Memory B cell (primary cell): ENCODE measurements around the gene RPS29.

Source experiments
- ATAC-seq: fragments of 150-1000 bp; cut with Tn5 transposase; 2 replicates; pipeline ENCODE4 v1.10.0; 2021; ENCODE audit warnings: low read depth, mild to moderate bottlenecking, moderate library complexity
- DNase-seq, 2 donors: peaks; one replicate each; pipeline ENCODE4 v3.0.0; 2022; ENCODE audit warnings: low spot score in 2 of 2
- H3K27ac Mint-ChIP-seq: one replicate; pipeline ENCODE4 v1.8.0; 2022; ENCODE audit warnings: mild to moderate bottlenecking, moderate library complexity, mixed read lengths
- H3K27me3 Mint-ChIP-seq: one replicate; pipeline ENCODE4 v1.8.0; 2022; ENCODE audit warnings: mixed read lengths
- H3K36me3 Mint-ChIP-seq: one replicate; pipeline ENCODE4 v1.8.0; 2022; ENCODE audit warnings: mild to moderate bottlenecking, mixed read lengths
- H3K4me1 Mint-ChIP-seq: one replicate; pipeline ENCODE4 v1.8.0; 2022; ENCODE audit warnings: mixed read lengths
- H3K4me3 Mint-ChIP-seq: one replicate; pipeline ENCODE4 v1.8.0; 2022; ENCODE audit warnings: mild to moderate bottlenecking, moderate library complexity, mixed read lengths
- H3K9me3 Mint-ChIP-seq: one replicate; pipeline ENCODE4 v1.8.0; 2022; ENCODE audit warnings: mixed read lengths

The RPS29 gene

GRCh38 chr14:49550286-49551184, 35.6 kb downstream of the RPS29 start:
- Mint-ChIP-seq H3K4me1 (no peaks in the 10 kb centered on the region), H3K27ac (no peak overlapping the region), H3K9me3 (peaks cover 1% of the 10 kb centered on the region), H3K36me3 (no peaks in the 10 kb centered on the region), H3K4me3 (no peak overlapping the region), H3K27me3 (peaks cover 2% of the 10 kb centered on the region)
- no peak for DNase-seq
- no peak for ATAC-seq

DNA sequence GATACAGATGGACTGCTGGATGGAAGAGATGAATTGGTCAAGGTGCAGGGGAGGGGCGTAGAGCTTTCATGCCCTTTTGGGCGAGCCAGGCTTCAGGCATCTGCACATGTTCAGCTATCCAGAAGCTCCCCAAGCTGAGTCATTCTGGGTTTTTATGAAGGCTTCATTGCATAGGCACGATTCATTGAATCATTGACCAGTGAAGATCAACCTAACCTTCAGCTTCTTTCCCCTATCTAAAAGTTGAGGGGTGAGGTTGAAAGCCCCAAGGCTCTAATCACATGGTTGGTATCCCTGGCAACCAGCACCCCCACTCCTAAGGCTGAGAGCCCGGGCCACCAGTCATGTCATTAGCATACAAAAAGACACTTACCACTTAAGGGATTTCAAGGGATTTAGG, 36.3 kb downstream of the RPS29 start:
- Mint-ChIP-seq H3K4me3 (no peak overlapping the region), H3K27me3 (peaks cover 2% of the 10 kb centered on the region), H3K9me3 (peaks cover 1% of the 10 kb centered on the region), H3K27ac (no peak overlapping the region), H3K4me1 (no peaks in the 10 kb centered on the region), H3K36me3 (no peaks in the 10 kb centered on the region)
- ATAC-seq (no peak), DNase-seq (no peak)

DNA sequence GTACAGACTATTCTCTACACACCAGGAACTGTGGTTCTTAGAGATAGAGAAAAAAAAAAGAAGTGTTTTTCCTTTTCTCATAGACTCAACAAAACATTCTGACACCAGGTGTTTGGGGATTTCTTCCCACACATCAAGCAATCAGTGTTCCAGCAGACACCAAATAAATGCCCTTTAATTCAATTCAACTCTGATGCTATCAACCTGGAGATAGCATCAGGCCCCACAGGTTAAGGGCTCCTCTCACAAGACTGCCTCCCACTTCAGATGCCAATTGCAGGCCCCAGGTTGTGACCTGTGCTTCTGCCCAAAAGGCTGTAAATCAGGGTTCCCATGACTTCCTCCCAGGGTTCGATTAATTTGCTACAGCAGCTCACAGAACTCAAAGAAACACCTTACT, 36.7 kb downstream of the RPS29 start:
- DNase-seq (no peak), ATAC-seq (no peak)
- Mint-ChIP-seq H3K36me3 (no peaks in the 10 kb centered on the region), H3K4me1 (no peaks in the 10 kb centered on the region), H3K4me3 (no peak overlapping the region), H3K9me3 (peaks cover 1% of the 10 kb centered on the region), H3K27me3 (peaks cover 2% of the 10 kb centered on the region), H3K27ac (no peak overlapping the region)

DNA sequence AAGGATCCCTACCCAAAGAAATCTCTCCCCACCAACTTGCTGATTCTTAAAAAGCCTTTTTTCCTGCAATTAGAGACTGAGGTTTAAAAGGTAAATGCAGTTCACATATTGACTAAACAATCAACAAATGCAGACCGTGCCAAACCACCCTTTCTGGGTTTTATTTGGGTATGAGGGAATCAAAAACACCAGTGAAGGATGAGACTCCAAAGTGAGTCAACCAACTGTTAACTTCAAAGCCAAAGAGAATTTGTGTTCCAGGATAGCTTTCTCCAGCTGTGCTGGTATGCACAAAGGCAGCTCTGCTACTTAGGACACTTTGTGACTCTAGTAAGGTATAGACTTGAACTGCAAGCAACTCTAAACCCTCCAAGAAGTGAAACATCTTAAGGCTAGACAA, 39.4 kb downstream of the RPS29 start:
- Mint-ChIP-seq H3K9me3 (peaks cover 1% of the 10 kb centered on the region), H3K27me3 (peaks cover 2% of the 10 kb centered on the region), H3K27ac (no peak overlapping the region), H3K36me3 (no peaks in the 10 kb centered on the region), H3K4me1 (no peaks in the 10 kb centered on the region), H3K4me3 (no peak overlapping the region)
- no peak for DNase-seq
- no peak for ATAC-seq

- no peak for ATAC-seq
- no peaks in the 10 kb centered on the region for H3K4me1 Mint-ChIP-seq
Measured at GRCh38 chr14:49545716-49546115, 40.5 kb downstream of the RPS29 start.

DNA sequence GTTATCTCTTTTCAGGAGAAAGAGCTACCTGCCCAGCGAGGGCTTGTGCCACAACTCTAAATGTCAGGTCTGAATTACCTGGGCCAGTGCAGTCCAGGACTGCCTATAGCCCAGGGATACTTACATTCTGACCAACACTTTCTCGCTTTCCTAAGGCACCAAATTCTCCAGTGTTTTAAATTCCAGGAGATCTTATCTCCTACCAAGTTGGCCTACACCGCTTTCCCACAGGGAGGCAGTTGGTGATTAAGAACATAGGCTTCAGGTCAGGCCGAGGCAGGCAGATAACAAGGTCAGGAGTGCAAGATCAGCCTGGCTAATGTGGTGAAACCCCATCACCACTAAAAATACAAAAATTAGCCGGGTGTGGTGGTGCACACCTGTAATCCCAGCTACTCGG, 41.1 kb downstream of the RPS29 start:
- peaks cover 3% of the 10 kb centered on the region for H3K27me3 Mint-ChIP-seq
- no peaks in the 10 kb centered on the region for H3K4me1 Mint-ChIP-seq
- H3K27ac Mint-ChIP-seq: no peak overlapping the region
- H3K4me3 Mint-ChIP-seq: no peak overlapping the region
- H3K36me3 Mint-ChIP-seq: peaks cover 2% of the 10 kb centered on the region
- DNase-seq (no peak), ATAC-seq (no peak)
- H3K9me3 Mint-ChIP-seq: peaks cover 1% of the 10 kb centered on the region

More at GRCh38 chr14:49545716-49546115, 40.5 kb downstream of the RPS29 start:
- Mint-ChIP-seq H3K27ac (no peak overlapping the region), H3K9me3 (peaks cover 1% of the 10 kb centered on the region), H3K4me3 (no peak overlapping the region), H3K36me3 (peaks cover 2% of the 10 kb centered on the region), H3K27me3 (peaks cover 3% of the 10 kb centered on the region)
- no peak for DNase-seq

DNA sequence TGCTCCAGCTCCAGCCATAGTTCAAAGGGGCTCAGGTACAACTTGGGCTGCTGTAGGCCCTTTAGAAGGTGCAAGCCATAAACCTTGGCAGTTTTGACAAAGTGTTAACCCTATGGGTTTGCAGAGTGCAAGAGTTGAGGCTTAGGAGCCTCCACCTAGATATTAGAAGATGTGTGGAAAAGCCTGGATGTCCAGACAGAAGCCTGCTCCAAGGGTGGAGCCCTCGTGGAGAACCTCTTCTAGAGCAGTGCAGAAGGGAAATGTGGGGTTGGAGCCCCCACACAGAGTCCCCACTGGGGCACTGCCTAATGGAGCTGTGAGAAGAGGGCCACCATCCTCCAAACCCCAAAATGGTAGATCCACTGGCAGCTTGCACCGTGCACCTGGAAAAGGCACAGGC, 45.1 kb downstream of the RPS29 start:
- Mint-ChIP-seq H3K4me3 (no peak overlapping the region), H3K27ac (no peak overlapping the region), H3K27me3 (peaks cover 3% of the 10 kb centered on the region), H3K9me3 (peaks cover 1% of the 10 kb centered on the region), H3K4me1 (no peaks in the 10 kb centered on the region), H3K36me3 (peaks cover 5% of the 10 kb centered on the region)
- no peak for ATAC-seq
- no peak for DNase-seq

GRCh38 chr14:49538852-49539251, 47.3 kb downstream of the RPS29 start:
- no peak overlapping the region for H3K27ac Mint-ChIP-seq
- no peaks in the 10 kb centered on the region for H3K4me1 Mint-ChIP-seq
- H3K36me3 Mint-ChIP-seq: peaks cover 5% of the 10 kb centered on the region
- DNase-seq: no peak
- no peak for ATAC-seq
- H3K9me3 Mint-ChIP-seq: peaks cover 1% of the 10 kb centered on the region
- peaks cover 3% of the 10 kb centered on the region for H3K27me3 Mint-ChIP-seq
- H3K4me3 Mint-ChIP-seq: no peak overlapping the region
